ENCODE data around the gene SRGAP2.
"Not testable (repeated sequence)": the region's sequence is repeated elsewhere in the genome, so short reads cannot be mapped to it uniquely, and the experiment has no call there.

The SRGAP2 gene

GRCh38 chr1:206250953-206251681, 47.8 kb downstream of the SRGAP2 start:
- not testable (repeated sequence) for DNase-seq (ENCODE audit: low spot score)

- DNase-seq (ENCODE audit: low spot score) = not testable (repeated sequence)
Measured at GRCh38 chr1:206252680-206253335, 49.5 kb downstream of the SRGAP2 start.

Data from LoVo (cell line).